CD4-positive, alpha-beta T cell treated with Interferon alpha-2 for 1 hour (primary cell): ENCODE results near the gene CMKLR1.

Experiments
- DNase-seq, 2 donors: peaks; one replicate each; pipeline ENCODE4 v3.0.0-alpha.2; 2020 to 2022

Gene CMKLR1, protein sequence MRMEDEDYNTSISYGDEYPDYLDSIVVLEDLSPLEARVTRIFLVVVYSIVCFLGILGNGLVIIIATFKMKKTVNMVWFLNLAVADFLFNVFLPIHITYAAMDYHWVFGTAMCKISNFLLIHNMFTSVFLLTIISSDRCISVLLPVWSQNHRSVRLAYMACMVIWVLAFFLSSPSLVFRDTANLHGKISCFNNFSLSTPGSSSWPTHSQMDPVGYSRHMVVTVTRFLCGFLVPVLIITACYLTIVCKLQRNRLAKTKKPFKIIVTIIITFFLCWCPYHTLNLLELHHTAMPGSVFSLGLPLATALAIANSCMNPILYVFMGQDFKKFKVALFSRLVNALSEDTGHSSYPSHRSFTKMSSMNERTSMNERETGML

DNA sequence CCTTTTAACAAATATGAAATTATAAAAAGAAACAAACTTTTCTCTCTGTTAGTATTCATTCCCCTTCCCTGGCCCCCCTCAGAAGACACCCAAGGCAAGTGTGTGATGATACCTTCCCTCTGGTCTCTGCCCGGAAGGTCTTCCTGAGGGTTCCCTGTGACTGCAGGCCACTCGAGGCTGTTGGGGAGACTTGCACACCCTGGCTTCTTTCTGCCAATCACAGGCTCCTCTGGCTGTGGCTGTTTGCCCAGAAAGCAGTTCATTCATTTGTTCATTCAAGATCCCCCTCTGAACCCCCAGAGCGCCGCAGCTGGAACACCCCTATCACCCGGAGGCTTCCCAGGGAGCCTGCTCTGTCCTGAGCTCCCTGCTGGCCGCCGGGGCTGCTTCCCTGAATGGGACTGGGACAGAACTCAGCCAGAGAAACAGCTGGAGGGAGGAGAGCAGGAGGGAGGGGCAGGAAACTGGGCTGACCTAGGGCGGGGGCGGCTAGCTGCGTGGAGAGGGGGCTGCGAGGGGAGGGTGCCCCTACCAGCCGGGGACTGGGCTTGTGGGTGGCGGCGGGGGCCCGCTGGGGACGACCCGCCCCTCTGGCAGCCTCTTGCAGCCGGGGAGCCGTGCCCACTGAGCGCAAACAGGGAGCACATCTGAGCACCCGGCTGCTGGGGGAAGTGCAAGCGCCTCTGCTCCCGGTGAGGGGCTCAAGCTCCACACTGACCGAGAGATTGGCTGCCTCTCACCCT lies at the start of gene CMKLR1:
Gene CMKLR1, minus strand, starts transcription at position 397 of the 743 bp plus-strand sequence. CDS start 45,720 bp downstream, outside the sequence.
- no peak for DNase-seq

DNA sequence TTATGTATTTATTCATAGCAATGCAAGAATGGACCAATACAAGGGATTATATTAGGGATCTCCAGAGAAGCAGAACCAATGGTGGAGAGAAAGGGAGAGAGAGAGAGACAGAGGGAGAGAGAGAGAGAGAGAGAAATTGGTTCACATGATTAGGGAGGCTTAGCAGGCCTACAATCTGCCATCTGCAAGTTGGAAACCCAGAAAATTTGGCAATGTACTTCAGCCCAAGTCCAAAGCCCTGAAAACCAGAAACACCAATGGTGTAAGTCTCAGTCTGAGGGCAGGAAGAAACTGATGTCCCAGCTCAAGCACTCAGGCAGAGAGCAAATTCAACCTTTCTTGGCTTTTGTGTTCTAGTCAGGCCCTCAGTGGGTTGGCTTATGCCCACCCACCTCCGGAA lies 48.7 kb upstream of the CMKLR1 start:
- DNase-seq = no peak

DNA sequence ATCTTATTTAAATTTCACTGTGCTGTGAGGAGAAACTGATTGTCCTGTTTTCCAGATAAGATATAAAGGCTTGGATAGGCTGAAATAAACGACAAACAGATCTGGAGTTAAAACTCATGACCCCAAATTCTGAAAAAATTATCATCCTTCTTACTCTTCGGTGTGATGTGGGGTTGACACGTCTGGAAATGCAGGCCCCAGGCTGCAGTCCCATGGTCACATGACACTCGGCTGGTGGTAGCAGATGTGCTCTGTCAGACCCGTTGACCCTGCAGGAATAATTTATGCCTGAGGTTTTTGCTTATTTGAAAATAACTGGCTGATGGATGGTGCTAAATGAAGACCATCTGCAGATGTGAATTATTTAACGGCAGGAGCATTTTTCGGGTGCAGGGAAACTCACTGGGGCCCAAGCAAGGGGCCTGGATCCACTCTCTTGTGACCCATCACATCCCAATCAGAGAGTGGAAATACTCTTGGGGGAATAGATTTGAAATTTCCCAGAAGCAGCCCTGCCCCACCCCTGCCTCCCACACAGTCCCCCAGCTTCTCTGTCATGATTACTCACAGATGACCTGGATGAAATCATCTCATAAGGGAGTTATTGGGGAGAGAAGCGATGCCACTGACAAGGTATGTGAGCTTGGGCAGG lies 47.7 kb upstream of the CMKLR1 start:
- DNase-seq = no peak

DNA sequence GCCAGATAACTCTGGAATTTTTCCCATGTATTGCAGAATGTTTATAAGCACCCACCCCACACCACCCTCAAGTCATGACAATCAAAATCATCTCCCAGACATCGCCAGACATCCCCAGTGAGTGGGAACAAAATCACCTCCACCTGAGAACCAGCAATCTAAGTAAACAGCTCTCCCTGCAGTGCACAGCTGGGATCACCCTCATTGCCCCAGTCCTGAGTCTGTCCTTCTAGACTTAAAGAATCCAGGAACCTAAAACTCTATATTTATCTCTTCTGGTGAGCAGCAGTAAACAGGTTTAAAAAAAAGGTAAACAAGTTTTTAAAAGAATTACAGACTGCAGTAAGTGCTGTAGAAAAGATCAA lies 43.3 kb upstream of the CMKLR1 start:
- no peak for DNase-seq

DNA sequence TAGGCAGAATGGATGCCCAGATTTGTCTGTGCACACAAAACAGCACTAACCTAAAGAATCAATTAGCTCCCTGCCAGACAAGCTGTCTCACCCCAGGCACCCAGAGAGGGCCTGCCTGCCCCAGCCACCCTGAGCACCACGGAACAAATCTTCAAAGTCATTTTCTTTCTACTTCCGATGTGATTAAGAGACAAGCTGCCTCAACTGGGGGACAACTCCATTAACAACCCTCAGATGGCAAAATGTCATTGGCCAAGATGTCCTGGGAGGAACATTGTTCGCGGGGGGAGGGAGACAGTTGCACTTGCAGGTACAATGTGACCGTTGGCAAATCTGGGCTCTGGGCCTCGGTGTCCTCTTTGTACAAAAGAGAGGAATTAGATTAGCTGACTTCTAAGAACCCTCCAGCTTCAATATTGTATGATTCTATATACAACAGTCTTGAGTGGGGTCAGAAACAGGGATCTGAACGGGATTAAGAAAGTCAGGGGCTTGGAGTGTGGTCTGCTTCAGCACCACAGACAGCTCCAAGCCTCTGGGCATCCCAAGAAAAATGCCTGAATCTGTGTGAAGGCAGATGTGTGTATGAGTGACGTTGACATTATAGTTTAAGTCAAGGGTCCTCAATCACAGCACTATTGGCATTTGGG lies 42.8 kb upstream of the CMKLR1 start:
- no peak for DNase-seq

DNA sequence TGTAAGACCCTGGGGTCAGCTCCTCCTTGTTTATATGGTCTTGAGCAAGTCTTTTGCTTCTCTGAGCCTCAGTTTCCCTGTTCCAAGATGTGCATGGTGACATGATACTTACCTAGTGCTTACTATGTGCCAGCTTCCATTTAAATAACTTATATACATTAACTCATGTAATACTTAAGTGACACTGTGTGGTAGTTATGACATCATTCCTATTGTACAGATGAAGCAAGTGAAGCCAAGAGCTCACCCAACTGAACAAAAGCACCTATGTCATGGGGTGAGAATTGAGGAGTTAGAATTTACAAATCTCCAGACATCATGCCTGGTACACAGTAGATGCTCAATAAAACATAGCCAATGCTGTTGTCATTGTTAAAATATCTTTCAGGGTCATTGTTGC lies 41.3 kb upstream of the CMKLR1 start:
- no peak for DNase-seq

DNA sequence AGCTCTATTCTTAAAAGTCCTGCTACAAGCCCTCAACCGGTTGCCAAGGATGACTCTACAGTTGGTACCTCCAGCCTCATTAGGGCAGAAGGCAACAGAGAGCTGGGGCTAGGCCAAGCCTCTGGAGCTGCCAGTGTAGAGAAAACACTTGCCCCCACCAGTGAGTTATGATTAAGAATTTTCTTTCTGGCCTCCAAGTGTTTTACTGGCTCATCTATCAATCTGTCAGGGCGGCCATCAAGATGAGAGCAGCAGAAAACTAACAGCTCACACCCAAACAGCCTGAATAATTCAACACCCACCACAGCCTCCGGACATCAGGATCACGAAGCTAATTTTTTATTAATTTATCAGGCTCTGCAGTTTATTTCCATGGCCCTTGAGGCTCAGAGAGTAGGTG lies 40.7 kb upstream of the CMKLR1 start:
- DNase-seq = no peak

DNA sequence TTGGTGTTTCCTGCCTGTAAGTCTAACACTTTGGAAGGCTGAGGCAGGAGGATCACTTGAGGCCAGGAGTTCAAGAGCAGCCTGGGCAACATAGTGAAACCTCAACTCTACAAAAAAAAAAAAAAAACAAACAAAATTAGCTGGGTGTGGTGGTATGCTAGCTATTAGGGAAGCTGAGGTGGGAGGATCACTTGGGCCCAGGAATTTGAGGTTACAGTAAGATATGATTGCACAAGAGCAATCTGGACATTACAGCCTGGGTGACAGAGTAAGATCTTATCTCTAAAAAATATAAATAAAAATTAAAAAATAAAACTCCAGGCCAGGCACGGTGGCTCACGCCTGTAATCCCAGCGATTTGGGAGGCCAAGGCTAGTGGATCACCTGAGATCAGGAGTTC lies 39.8 kb upstream of the CMKLR1 start:
- DNase-seq = no peak

DNA sequence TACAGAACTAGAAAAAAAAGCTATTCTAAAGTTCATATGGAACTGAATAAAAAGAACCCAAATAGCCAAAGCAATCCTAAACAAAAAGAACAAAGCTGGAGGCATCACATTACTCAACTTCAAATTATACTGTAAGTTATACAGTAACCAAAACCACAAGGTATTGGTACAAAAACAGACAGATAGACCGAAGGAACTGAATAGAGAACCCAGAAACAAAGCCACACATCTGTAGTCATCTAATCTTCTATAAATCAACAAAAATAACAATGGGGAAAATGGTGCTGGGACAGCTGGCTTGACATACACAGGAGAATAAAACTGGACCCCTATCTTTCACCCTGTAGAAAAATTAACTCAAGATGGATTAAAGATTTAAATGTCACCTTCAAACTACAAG lies 38.1 kb upstream of the CMKLR1 start:
- no peak for DNase-seq

DNA sequence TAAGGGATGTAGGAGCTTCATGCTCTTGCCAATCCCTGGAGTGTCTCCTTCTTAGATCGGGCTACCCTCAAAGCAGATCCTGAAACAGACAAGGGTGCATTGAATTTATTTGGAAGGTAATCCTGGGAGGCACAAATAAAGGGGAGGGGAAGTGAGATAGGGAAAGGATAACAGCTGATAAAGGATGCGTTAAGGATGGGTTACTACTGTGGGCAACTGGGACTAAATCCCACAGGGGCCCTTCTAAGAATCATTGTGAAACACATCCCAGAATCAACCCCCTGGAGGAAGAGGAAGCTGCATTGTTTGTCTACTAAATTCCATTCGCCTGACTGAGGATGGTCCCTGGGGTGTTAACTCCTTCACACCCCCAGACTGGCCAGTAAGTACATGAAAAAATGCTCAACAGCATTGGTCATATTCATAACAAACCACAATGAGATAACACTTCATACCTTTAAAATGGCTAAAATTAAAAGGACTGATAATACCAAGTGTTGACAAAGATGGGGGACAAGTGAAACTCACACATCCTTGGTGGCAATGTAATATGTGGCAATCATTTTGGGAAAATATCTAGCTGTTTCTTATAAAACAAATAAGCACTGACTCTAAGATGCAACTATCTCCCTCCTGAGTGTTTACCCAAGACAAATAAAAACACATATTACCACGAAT lies 37.0 kb upstream of the CMKLR1 start:
- no peak for DNase-seq

DNA sequence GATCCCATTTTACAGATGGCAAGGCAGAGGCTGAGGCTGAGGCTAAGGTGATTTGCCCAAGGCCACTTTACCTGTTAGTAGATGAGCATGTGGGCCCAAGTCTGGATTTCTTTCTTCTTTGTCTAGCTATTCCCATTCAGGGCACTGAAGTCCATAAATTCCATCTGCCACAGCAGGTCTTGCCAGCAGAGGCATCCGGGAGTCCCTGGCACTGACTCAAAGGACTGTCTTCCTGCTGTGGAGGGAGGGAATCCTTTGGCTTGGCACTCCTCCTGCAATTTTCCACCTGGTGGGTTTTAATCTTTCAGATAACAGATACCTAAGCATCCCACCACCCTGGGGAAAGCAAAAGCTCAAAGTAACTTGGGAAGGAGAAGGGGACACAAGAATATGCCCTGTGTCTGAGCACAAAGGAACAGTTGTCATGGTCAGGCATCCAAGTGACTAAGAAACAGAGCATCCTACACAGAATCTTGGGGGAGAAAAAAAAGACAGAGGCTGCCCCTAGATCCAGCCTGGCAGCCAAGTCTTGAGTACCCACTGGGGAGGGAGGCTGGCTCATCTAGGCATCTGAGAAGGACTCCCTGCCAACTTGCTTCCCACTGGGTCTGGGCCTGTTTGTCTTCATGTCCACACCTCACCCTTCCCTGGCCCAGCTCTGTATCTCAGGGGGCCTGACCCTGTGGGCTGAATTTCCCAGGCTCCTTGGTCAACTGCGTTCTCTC lies 35.6 kb upstream of the CMKLR1 start:
- no peak for DNase-seq

DNA sequence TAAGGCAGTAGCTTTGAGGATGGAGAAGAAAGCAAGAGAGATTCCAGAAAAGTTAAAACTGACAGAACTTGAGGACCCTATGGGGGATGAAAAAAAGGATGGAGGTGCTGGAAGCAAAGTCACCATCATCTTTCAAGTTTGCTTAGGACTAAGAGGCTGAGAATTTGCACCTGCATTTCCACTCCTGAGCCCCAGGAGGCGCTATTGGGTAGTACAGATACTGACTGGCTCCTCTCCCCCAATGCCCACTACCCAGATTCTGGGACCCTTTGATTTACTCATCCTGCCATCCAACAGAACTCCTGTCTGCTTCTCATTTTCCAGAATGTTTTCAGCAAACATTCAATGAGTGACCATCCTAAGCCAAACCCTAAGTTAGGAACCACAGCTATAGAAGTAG lies 34.0 kb upstream of the CMKLR1 start:
- DNase-seq = no peak

DNA sequence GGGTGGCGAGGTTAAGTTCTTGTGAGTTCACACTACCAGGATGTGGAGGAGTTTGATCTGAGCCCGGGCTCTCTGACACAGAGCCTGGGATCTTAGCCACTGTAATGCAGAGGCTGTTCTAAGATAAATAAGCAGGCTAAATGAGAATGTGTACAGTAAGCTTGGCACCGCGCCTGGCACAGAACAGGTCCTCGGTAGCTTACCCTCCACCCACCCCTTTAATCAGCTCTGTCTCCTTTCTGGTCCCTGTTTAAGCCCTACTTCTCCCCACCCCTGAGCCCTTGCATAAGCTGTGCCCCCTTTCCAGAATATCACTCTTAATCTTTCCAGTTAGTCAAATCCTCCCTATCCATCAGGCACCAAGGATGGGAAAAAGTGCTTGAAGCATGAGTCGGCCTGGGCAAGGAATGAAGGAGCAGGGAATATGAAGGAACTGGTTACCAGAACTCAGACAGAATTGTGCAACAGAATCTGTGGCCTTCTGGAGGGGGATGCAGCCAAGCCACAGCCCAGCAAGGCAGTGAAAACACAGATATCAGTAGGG lies 32.8 kb upstream of the CMKLR1 start:
- DNase-seq = no peak

DNA sequence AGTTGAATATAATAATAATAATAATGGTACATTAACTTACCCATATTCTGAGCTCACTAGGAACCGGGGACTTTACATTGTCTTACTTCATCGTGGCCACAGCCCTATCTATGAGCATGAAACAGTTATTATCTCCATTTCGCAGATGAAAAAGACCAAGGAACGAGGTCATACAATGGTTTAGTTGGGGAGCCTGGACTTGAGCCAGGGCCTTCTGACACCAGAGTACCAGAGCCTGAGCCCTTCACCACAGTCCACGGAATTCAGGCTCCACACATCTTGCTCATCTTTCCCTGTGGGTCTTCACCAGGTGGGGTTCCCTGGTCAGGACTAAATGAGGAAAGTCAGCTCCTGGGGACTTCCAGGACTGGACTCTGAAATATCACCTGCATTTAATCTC lies 31.3 kb upstream of the CMKLR1 start:
- DNase-seq = no peak

DNA sequence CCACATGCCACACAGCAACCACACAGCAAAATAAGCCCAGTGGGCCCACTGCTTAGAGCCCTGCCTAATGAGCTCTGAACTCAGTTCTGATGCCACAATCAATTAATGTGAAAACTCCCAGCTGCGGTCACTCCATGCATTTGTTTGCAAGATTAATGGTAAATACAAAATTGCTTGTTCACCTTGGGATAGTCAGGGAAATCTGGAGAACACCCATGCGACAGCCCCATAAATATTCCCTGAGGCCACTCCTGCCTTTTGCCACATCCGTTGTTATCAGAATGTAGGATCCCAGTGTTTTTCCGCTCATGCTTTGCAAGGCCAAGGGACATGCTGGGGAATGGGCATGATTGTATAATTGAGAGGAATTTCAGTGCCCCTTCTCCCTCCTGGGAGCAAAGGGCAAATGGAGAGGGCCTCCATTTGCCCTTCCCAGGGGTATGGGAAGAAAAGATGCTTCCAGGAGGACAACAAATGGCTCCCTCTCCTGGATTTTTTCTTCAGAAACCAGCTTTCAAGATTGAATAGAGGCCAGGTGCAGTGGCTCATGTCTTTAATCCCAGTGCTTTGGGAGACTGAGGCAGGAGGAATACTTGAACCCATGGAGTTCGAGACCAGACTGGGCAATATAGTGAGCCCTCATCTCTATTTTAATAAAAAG lies 30.8 kb upstream of the CMKLR1 start:
- no peak for DNase-seq

DNA sequence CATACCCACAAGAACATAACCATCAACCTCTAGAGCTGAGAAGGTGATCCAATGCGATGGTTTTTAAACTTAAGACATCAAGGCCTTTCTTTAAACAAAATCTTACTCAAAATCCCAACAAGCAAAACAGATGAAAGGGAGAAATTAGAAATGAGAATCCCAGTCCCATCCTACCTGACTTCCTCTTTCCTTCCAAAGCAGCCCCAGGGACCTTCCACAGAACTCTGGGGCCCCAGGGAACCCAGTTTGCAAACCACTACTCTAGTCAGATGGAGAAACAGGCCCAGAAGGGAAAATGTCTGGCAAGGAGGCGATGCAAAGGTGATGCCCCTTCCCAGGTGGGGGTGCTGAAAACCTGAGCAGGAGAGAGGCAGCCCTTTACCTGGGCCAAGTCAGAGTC lies 29.0 kb upstream of the CMKLR1 start:
- DNase-seq = no peak

DNA sequence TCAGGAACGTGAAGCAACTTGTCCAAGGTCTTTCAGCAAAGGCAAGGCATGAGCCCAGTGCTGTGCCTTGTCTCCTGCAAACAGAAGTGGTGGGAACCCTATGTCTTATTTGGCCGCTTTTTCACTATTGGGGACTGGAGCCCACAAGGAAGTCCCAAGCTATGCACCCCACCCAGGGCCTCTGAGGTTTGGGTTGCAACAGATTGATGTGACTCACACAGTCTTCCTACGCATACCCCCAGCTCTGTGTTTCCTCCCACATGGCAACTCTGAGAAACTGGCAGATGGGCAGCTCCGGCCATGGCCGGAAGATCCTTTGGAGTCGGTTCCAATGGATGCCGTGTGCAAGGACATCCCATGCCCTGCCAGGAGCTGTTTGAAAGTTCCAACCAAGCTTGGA lies 28.3 kb upstream of the CMKLR1 start:
- DNase-seq = peak in 1 of 2 donors; percentile 33

DNA sequence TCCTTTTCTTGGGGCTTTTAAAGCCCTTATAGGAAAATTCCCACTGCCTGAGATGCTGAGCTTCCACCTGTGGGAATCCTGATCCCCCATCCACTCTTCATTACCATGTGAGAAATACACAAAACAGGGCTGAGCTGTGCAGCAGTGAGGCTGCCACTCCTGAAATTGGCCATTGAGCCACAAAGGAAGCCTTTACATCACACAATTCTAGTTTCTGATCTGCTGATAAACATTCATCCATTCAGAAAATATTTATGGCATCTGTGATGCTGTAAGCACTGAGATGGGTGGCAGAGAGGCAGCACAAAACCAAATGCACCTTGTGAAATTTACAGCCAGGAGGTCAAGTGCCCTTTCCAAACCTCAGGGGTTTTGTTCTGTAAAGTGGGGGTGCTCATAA lies 26.2 kb upstream of the CMKLR1 start:
- DNase-seq = no peak

DNA sequence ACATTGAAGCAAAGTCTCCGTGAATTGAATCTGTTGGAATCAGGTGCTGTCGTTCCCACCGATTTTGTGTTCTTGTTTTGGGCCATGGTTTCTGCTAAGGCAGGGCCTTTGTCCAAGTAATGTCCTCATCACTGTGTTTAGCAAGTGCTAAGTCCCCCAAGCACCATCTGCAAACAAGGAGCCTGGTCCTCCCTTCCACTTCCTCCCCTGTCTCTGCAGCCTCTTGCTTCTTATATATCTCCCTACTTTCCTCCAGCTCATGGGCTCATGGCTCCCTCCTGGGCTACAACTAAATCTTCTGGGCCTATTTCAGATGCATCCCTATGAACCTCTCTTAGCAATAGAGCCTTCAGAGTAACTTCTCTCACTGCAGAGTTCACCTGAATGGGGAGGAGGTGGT lies 25.8 kb upstream of the CMKLR1 start:
- DNase-seq = no peak

DNA sequence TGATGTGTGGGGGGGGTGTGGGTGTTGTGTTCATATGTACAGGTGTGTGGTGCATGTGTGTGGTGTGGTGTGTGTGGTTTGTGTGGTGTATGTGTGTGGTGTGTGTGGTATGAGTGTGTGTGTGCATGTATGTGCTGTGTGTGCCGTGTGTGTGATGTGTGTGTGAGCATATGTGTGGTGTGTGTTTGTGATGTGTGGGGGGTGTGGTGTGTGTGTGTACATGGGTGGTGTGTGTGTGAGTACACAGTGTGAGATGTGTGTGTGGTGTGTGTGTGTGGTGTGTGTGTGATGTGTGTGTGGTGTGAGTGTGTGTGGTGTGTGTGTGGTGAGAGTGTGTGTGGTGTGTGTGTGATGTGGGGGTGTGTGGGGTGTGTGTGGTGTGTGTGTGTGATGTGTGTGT lies 24.5 kb upstream of the CMKLR1 start:
- DNase-seq = no peak

DNA sequence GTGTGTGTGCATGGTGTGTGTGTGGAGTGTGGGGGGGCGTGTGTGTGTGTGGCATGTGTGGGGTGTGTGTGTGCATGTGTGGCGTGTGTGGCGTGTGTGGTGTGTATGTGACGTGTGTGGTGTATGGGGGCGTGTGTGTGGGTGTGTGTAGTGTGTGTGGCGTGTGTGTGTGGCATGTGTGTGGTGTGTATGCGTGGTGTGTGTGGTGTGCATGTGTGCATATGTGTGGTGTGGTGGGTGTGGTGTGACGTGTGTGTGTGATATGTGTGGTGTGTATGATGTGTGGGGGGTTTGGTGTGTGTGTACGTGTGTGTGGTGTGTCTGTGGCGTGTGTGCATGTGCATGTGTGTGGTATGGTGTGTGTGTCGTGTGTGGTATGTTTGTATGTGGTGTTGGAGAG lies 24.1 kb upstream of the CMKLR1 start:
- DNase-seq = no peak
